ENCODE measurements around the gene MED19. TPM values are rescaled to one million over a fixed set of nuclear protein-coding genes. Genes with fewer than 3 reads are reported as not detected.
A peak's percentile ranks its signal among the peaks of the same experiment; 100 is the strongest.

The MED19 gene
- total RNA-seq, 1 donor from 2014 or later = 17.9 TPM

- Mint-ChIP-seq H3K36me3 (peaks cover 2% of the 10 kb centered on the region), H3K27me3 (no peaks in the 10 kb centered on the region), H3K4me1 (ENCODE audit: unreplicated experiment) (peaks cover 11% of the 10 kb centered on the region), H3K4me3 (no peak overlapping the region), H3K27ac (peak overlapping the region; percentile 3), H3K9me3 (no peaks in the 10 kb centered on the region)
- no peak for TF ChIP-seq CTCF (conservative IDR thresholded peaks at IDR 0.05)
- DNase-seq (ENCODE audit: extremely low spot score, unreplicated experiment) = no peak
Measured at GRCh38 chr11:57746920-57747319, 34.9 kb upstream of the MED19 start.

GRCh38 chr11:57745206-57745605 is 33.2 kb upstream of the MED19 start:
- Mint-ChIP-seq H3K4me3 (no peak overlapping the region), H3K4me1 (ENCODE audit: unreplicated experiment) (peaks cover 9% of the 10 kb centered on the region), H3K9me3 (no peaks in the 10 kb centered on the region), H3K27ac (no peak overlapping the region), H3K27me3 (no peaks in the 10 kb centered on the region), H3K36me3 (peaks cover 4% of the 10 kb centered on the region)
- no peak for TF ChIP-seq CTCF (conservative IDR thresholded peaks at IDR 0.05)
- no peak for DNase-seq (ENCODE audit: extremely low spot score, unreplicated experiment)

- H3K4me3 Mint-ChIP-seq = peak overlapping the region; percentile 70
Measured at GRCh38 chr11:57744357-57744756, 32.3 kb upstream of the MED19 start.

GRCh38 chr11:57742087-57742452 is 30.1 kb upstream of the MED19 start:
- peaks cover 17% of the 10 kb centered on the region for H3K36me3 Mint-ChIP-seq
- DNase-seq (ENCODE audit: extremely low spot score, unreplicated experiment) = no peak
- H3K27me3 Mint-ChIP-seq = no peaks in the 10 kb centered on the region
- H3K27ac Mint-ChIP-seq = peak overlapping the region; percentile 93
- H3K9me3 Mint-ChIP-seq = no peaks in the 10 kb centered on the region
- TF ChIP-seq CTCF (conservative IDR thresholded peaks at IDR 0.05) = no peak
- H3K4me3 Mint-ChIP-seq = peak overlapping the region; percentile 99
- H3K4me1 Mint-ChIP-seq (ENCODE audit: unreplicated experiment) = peaks cover 9% of the 10 kb centered on the region

More at GRCh38 chr11:57744357-57744756, 32.3 kb upstream of the MED19 start:
- no peak overlapping the region for H3K27ac Mint-ChIP-seq
- peaks cover 9% of the 10 kb centered on the region for H3K4me1 Mint-ChIP-seq (ENCODE audit: unreplicated experiment)
- no peak for DNase-seq (ENCODE audit: extremely low spot score, unreplicated experiment)
- no peak for TF ChIP-seq CTCF (conservative IDR thresholded peaks at IDR 0.05)
- H3K36me3 Mint-ChIP-seq = peaks cover 7% of the 10 kb centered on the region
- no peaks in the 10 kb centered on the region for H3K27me3 Mint-ChIP-seq
- H3K9me3 Mint-ChIP-seq = no peaks in the 10 kb centered on the region

- no peaks in the 10 kb centered on the region for H3K27me3 Mint-ChIP-seq
- peak within 1 kb of the TSS; percentile 93 for H3K27ac Mint-ChIP-seq
- H3K4me3 Mint-ChIP-seq = peak within 1 kb of the TSS; percentile 99
- TF ChIP-seq CTCF (conservative IDR thresholded peaks at IDR 0.05) = no peak
- H3K36me3 Mint-ChIP-seq = peaks cover 17% of the 10 kb centered on the region
- peak; percentile 97 for DNase-seq (ENCODE audit: extremely low spot score, unreplicated experiment)
- H3K4me1 Mint-ChIP-seq (ENCODE audit: unreplicated experiment) = peaks cover 9% of the 10 kb centered on the region
- no peaks in the 10 kb centered on the region for H3K9me3 Mint-ChIP-seq
Measured at GRCh38 chr11:57741132-57742086, 29.4 kb upstream of the MED19 start, which contains the start of gene SELENOH. TSS of gene SELENOH (plus strand) at chr11:57741491. CDS start at chr11:57741596, 105 bp downstream.

All from type B pancreatic cell (in vitro differentiated cells).